Neural cell (in vitro differentiated cells): ENCODE data around the gene CPNE2.

Experiments
- CTCF ChIP-seq: fragments of 450-650 bp; IDR thresholded peaks from 2 replicates; pipeline ENCODE4 v1.5.1; 2014; ENCODE audit warnings: antibody characterized with exemption, mild to moderate bottlenecking, moderate library complexity; ENCODE audit not compliant: poor library complexity, severe bottlenecking
- EP300 ChIP-seq: fragments of 450-650 bp; conservative IDR thresholded peaks from 2 replicates; pipeline ENCODE4 v1.6.1; 2014; ENCODE audit warnings: antibody characterized with exemption, mild to moderate bottlenecking, moderate library complexity; ENCODE audit not compliant: poor library complexity, severe bottlenecking
- EZH2 ChIP-seq: fragments of 200-600, 300-800 bp; shearing (Covaris generic), sonication (generic); IDR thresholded peaks from 2 replicates; pipeline ENCODE4 v1.6.1; 2014; ENCODE audit warnings: antibody characterized with exemption, low read length, borderline replicate concordance, mild to moderate bottlenecking; ENCODE audit not compliant: insufficient read depth, poor library complexity, severe bottlenecking
- MXI1 ChIP-seq: fragments of 450-650 bp; conservative IDR thresholded peaks from 2 replicates; pipeline ENCODE4 v1.6.1; 2014; ENCODE audit warnings: antibody characterized with exemption, mild to moderate bottlenecking; ENCODE audit not compliant: poor library complexity, severe bottlenecking
- POLR2AphosphoS5 ChIP-seq: IDR thresholded peaks from 2 replicates; pipeline ENCODE4 v1.6.1; 2012
- RAD21 ChIP-seq: fragments of 450-650 bp; conservative IDR thresholded peaks from 2 replicates; pipeline ENCODE4 v1.6.1; 2014; ENCODE audit warnings: antibody characterized with exemption, mild to moderate bottlenecking, moderate library complexity
- SMC3 ChIP-seq: fragments of 450-650 bp; conservative IDR thresholded peaks from 2 replicates; pipeline ENCODE4 v1.6.1; 2014; ENCODE audit warnings: antibody characterized with exemption, mild to moderate bottlenecking, moderate library complexity; ENCODE audit not compliant: poor library complexity
- TAF1 ChIP-seq: IDR thresholded peaks from 2 replicates; pipeline ENCODE4 v1.6.1; 2012; ENCODE audit warnings: low read depth
- TF ChIP-seq, protein P1 (sequence below): IDR thresholded peaks from 2 replicates; pipeline ENCODE4 v1.6.1; 2012; ENCODE audit warnings: borderline replicate concordance

GRCh38 chr16:57110937-57111336 lies 18.6 kb downstream of the CPNE2 start:
- TF ChIP-seq CTCF (no peak), SMC3 (no peak), POLR2AphosphoS5 (no peak), TAF1 (no peak), MXI1 (no peak), EP300 (no peak), RAD21 (no peak), EZH2 (no peak)
- TF ChIP-seq, protein P1, sequence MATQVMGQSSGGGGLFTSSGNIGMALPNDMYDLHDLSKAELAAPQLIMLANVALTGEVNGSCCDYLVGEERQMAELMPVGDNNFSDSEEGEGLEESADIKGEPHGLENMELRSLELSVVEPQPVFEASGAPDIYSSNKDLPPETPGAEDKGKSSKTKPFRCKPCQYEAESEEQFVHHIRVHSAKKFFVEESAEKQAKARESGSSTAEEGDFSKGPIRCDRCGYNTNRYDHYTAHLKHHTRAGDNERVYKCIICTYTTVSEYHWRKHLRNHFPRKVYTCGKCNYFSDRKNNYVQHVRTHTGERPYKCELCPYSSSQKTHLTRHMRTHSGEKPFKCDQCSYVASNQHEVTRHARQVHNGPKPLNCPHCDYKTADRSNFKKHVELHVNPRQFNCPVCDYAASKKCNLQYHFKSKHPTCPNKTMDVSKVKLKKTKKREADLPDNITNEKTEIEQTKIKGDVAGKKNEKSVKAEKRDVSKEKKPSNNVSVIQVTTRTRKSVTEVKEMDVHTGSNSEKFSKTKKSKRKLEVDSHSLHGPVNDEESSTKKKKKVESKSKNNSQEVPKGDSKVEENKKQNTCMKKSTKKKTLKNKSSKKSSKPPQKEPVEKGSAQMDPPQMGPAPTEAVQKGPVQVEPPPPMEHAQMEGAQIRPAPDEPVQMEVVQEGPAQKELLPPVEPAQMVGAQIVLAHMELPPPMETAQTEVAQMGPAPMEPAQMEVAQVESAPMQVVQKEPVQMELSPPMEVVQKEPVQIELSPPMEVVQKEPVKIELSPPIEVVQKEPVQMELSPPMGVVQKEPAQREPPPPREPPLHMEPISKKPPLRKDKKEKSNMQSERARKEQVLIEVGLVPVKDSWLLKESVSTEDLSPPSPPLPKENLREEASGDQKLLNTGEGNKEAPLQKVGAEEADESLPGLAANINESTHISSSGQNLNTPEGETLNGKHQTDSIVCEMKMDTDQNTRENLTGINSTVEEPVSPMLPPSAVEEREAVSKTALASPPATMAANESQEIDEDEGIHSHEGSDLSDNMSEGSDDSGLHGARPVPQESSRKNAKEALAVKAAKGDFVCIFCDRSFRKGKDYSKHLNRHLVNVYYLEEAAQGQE: no peak
